IMR-90 (cell line): ENCODE measurements around the gene MAG. TPM values are rescaled to one million over a fixed set of nuclear protein-coding genes. Genes with fewer than 3 reads are reported as not detected.

ENCODE experiments used
- ATAC-seq: fragments of 200-7000 bp; cut with Tn5 transposase; 2 replicates; pipeline ENCODE4 v1.9.1; 2020; ENCODE audit warnings: low read depth, mild to moderate bottlenecking, moderate library complexity
- BruUV-seq: library from RNA; stranded (reverse); fragments of 400-500 nt; replicated peaks from 2 replicates; lab custom pipeline; 2021; lab: Mats Ljungman, UMichigan
- CTCF ChIA-PET: fragments of 300-600 bp; formaldehyde crosslinking; extraction: SDS; loops from one replicate; lab custom pipeline; 2021; ENCODE audit warnings: antibody characterized with exemption; lab: Yijun Ruan, JAX
- POLR2A ChIA-PET: fragments of 300-600 bp; sonication (Branson Sonifier 250); formaldehyde crosslinking; loops from one replicate; lab custom pipeline; 2022; ENCODE audit warnings: antibody characterized with exemption; ENCODE audit not compliant: unreplicated experiment; lab: Charles Lee
- DNase-seq: peaks from one replicate; pipeline ENCODE4 v3.0.0; 2013
- H2AFZ ChIP-seq: replicated peaks from 2 replicates; pipeline ENCODE3; 2013; ENCODE audit warnings: low read length, mild to moderate bottlenecking; ENCODE audit not compliant: poor library complexity
- H2AK5ac ChIP-seq: 2 replicates; pipeline ENCODE4 v1.6.1; 2013; ENCODE audit warnings: low read depth, low read length, inconsistent platforms
- H2AK9ac ChIP-seq: replicated peaks from 2 replicates; pipeline ENCODE3; 2013; ENCODE audit warnings: mild to moderate bottlenecking, low read depth, low read length, moderate library complexity; ENCODE audit not compliant: poor library complexity
- H2BK120ac ChIP-seq: 2 replicates; pipeline ENCODE4 v1.6.1; 2013; ENCODE audit warnings: low read depth, low read length, inconsistent platforms
- H2BK15ac ChIP-seq: 3 replicates; pipeline ENCODE4 v1.6.1; 2013; ENCODE audit warnings: low read depth, low read length, inconsistent platforms
- H2BK20ac ChIP-seq: 2 replicates; pipeline ENCODE4 v1.6.1; 2013; ENCODE audit warnings: low read depth, mild to moderate bottlenecking, inconsistent platforms, low read length, moderate library complexity
- H2BK5ac ChIP-seq: 2 replicates; pipeline ENCODE4 v1.6.1; 2013; ENCODE audit warnings: mild to moderate bottlenecking, low read depth, low read length, inconsistent platforms; ENCODE audit not compliant: poor library complexity, severe bottlenecking
- H3K14ac ChIP-seq: replicated peaks from 2 replicates; pipeline ENCODE4 v1.6.1; 2013; ENCODE audit warnings: low read depth, low read length, inconsistent platforms
- H3K18ac ChIP-seq: 2 replicates; pipeline ENCODE4 v1.6.1; 2013; ENCODE audit warnings: low read depth, low read length, control low read depth
- H3K23ac ChIP-seq: 2 replicates; pipeline ENCODE4 v1.6.1; 2013; ENCODE audit warnings: low read depth, low read length, inconsistent platforms
- H3K27ac ChIP-seq: 2 replicates; pipeline ENCODE4 v1.5.1; 2013; ENCODE audit warnings: mild to moderate bottlenecking, control low read depth, low read length; ENCODE audit not compliant: insufficient read depth
- H3K27me3 ChIP-seq: 2 replicates; pipeline ENCODE4 v1.6.1; 2013; ENCODE audit warnings: low read length; ENCODE audit not compliant: control insufficient read depth, insufficient read depth
- H3K36me3 ChIP-seq: 2 replicates; pipeline ENCODE4 v1.6.1; 2013; ENCODE audit warnings: low read length, mixed read lengths; ENCODE audit not compliant: control insufficient read depth, insufficient read depth
- H3K4ac ChIP-seq: 2 replicates; pipeline ENCODE4 v1.6.1; 2013; ENCODE audit warnings: low read depth, low read length, inconsistent platforms
- H3K4me1 ChIP-seq: 2 replicates; pipeline ENCODE4 v1.6.1; 2013; ENCODE audit warnings: low read length, mixed read lengths; ENCODE audit not compliant: control insufficient read depth, insufficient read depth
- H3K4me2 ChIP-seq: 2 replicates; pipeline ENCODE4 v1.6.1; 2013; ENCODE audit warnings: low read depth, mild to moderate bottlenecking, control low read depth, low read length, moderate library complexity
- H3K4me3 ChIP-seq: 2 replicates; pipeline ENCODE4 v1.5.1; 2013; ENCODE audit warnings: low read depth, mild to moderate bottlenecking, control low read depth, low read length, moderate library complexity; ENCODE audit not compliant: insufficient read depth
- H3K56ac ChIP-seq: 2 replicates; pipeline ENCODE4 v1.6.1; 2013; ENCODE audit warnings: low read length, inconsistent platforms; ENCODE audit not compliant: insufficient read depth; ENCODE audit errors: extremely low read depth
- H3K79me1 ChIP-seq, 2 experiments: 2 replicates each; pipeline ENCODE4 v1.6.1; 2013; ENCODE audit warnings: low read length in 2 of 2, inconsistent platforms in 1 of 2, low read depth in 1 of 2
- H3K9ac ChIP-seq: 2 replicates; pipeline ENCODE4 v1.6.1; 2013; ENCODE audit warnings: low read depth, low read length, control low read depth
- H3K9me1 ChIP-seq: 2 replicates; pipeline ENCODE4 v1.6.1; 2013; ENCODE audit warnings: low read length, inconsistent platforms; ENCODE audit not compliant: insufficient read depth
- H3K9me3 ChIP-seq: 2 replicates; pipeline ENCODE4 v1.6.1; 2013; ENCODE audit warnings: low read length; ENCODE audit not compliant: control insufficient read depth, insufficient read depth
- H4K20me1 ChIP-seq: 2 replicates; pipeline ENCODE4 v1.6.1; 2013; ENCODE audit warnings: low read length, inconsistent platforms; ENCODE audit not compliant: insufficient read depth
- H4K5ac ChIP-seq: 2 replicates; pipeline ENCODE4 v1.6.1; 2013; ENCODE audit warnings: mild to moderate bottlenecking, low read depth, low read length, control low read depth
- H4K8ac ChIP-seq, 2 experiments: 2 replicates each; pipeline ENCODE4 v1.6.1; 2013; ENCODE audit warnings: low read depth in 2 of 2, low read length in 2 of 2, control low read depth in 1 of 2, inconsistent platforms in 1 of 2
- H4K91ac ChIP-seq: 2 replicates; pipeline ENCODE4 v1.6.1; 2013; ENCODE audit warnings: low read depth, low read length, inconsistent platforms; ENCODE audit not compliant: insufficient read depth
- BHLHE40 ChIP-seq: fragments of 150-350 bp; IDR thresholded peaks from 2 replicates; pipeline ENCODE4 v1.6.1; 2016; ENCODE audit warnings: mild to moderate bottlenecking, low read depth, low read length
- POLR2A ChIP-seq: IDR thresholded peaks from 2 replicates; pipeline ENCODE4 v1.6.1; 2012; ENCODE audit warnings: mild to moderate bottlenecking, low read depth, low read length
- RCOR1 ChIP-seq: IDR thresholded peaks from 2 replicates; pipeline ENCODE4 v1.6.1; 2012; ENCODE audit warnings: mild to moderate bottlenecking, low read length, improper control_type of control experiment; ENCODE audit not compliant: insufficient replicate concordance
- USF2 ChIP-seq: fragments of 150-350 bp; IDR thresholded peaks from 2 replicates; pipeline ENCODE4 v1.6.1; 2017; ENCODE audit warnings: mild to moderate bottlenecking, antibody characterized with exemption, low read length, low read depth
- WGBS, 2 experiments: methylation state at CpG; one replicate each; pipeline versions ENCODE4 v1.1.5 to v1.1.7; 2013; ENCODE audit warnings: missing lambda C conversion rate in 2 of 2; ENCODE audit not compliant: insufficient read length in 1 of 2; ENCODE audit errors: extremely low coverage in 2 of 2; 5-methylcytosine and 5-hydroxymethylcytosine counted together
- dilution Hi-C: fragments of 300-500 bp; cut with HindIII; formaldehyde crosslinking; loops from one replicate; pipeline ENCODE4 v1.14.3; 2018; ENCODE audit warnings: low sequenced_read_pairs; ENCODE audit not compliant: unreplicated experiment
- in situ Hi-C: fragments of 300-500 bp; cut with MboI; formaldehyde crosslinking; loops from 3 replicates; pipeline ENCODE4 v1.14.3; 2019; ENCODE audit warnings: low sequenced_read_pairs, inconsistent platforms, mixed read lengths
- intact Hi-C: fragments of 100-400 bp; cut with micrococcal nuclease; formaldehyde crosslinking; loops from 2 replicates; pipeline ENCODE4 v1.10.0; 2022
- polyA plus RNA-seq, 3 experiments: library from polyadenylated mRNA; depleted of rRNA; stranded (reverse); fragments of >200 nt; gene quantifications; 2 replicates each; pipeline ENCODE4 v1.2.3, GENCODE V29; 2012; ENCODE audit warnings: low replicate concordance in 1 of 3
- total RNA-seq: library from RNA; depleted of rRNA; stranded (reverse); fragments of >200 nt; gene quantifications from 2 replicates; pipeline ENCODE4 v1.2.3, GENCODE V29; 2012

Gene MAG
- total and polyA plus RNA-seq, 2 of the 4 experiments (the other 2 are of a cell fraction): not detected

- H3K79me1 ChIP-seq: peaks cover 9 to 28% of the 10 kb centered on the region in 2 experiments
- in situ Hi-C loops: no loop called here
- H3K18ac ChIP-seq: no peak overlapping the region
- no peak overlapping the region for H3K14ac ChIP-seq
- dilution Hi-C loops: no loop called here
- no peak overlapping the region for H4K5ac ChIP-seq
- H3K9me3 ChIP-seq: no peaks in the 10 kb centered on the region
- DNase-seq: no peak
- H4K8ac ChIP-seq: no peak overlapping the region
- no peak overlapping the region for H2AK5ac ChIP-seq
- no peaks in the 10 kb centered on the region for H4K20me1 ChIP-seq
- H3K4me2 ChIP-seq: no peak overlapping the region
- no peak overlapping the region for H3K4ac ChIP-seq
- TF ChIP-seq BHLHE40 (no peak), USF2 (no peak), RCOR1 (no peak), POLR2A (no peak)
- POLR2A ChIA-PET: no interaction called here
- no peak overlapping the region for H2AK9ac ChIP-seq
- no peak overlapping the region for H3K27ac ChIP-seq
- CTCF ChIA-PET: no interaction called here
- peaks cover 55% of the 10 kb centered on the region for H3K36me3 ChIP-seq
- no peak overlapping the region for H2BK15ac ChIP-seq
- no TSS peak for BruUV-seq
- H3K9ac ChIP-seq: no peak overlapping the region
- H4K91ac ChIP-seq: no peak overlapping the region
- no peaks in the 10 kb centered on the region for H3K4me1 ChIP-seq
- H3K4me3 ChIP-seq: no peak overlapping the region
- H3K9me1 ChIP-seq: no peaks in the 10 kb centered on the region
- WGBS, 2 experiments: no CpG with 5 or more reads among the region's 5 CpGs
- intact Hi-C loops: no loop called here
- H2BK20ac ChIP-seq: no peak overlapping the region
- ATAC-seq: no peak
- H2BK120ac ChIP-seq: no peak overlapping the region
- no peak overlapping the region for H2BK5ac ChIP-seq
- no peak overlapping the region for H3K23ac ChIP-seq
- H2AFZ ChIP-seq: no peak overlapping the region
- H3K27me3 ChIP-seq: no peaks in the 10 kb centered on the region
- H3K56ac ChIP-seq: no peak overlapping the region
Observed at GRCh38 chr19:35274323-35274722, 17.6 kb upstream of the MAG start.
